K562 (cell line): ENCODE measurements around the gene TBC1D7. TPM values are rescaled to one million over a fixed set of nuclear protein-coding genes. Genes with fewer than 3 reads are reported as not detected.

ENCODE experiments used
- BCL6 ChIP-seq: fragments of 250-450 bp; sonication (Bioruptor Pico); IDR thresholded peaks from 2 replicates; pipeline ENCODE4 v1.4.0; 2020
- CTBP1 ChIP-seq: fragments of 450-650 bp; IDR thresholded peaks from 2 replicates; pipeline ENCODE4 v1.6.1; 2016; ENCODE audit warnings: borderline replicate concordance
- ELF4 ChIP-seq: fragments of 450-650 bp; formaldehyde crosslinking; IDR thresholded peaks from 2 replicates; pipeline ENCODE4 v1.4.0; 2022; ENCODE audit warnings: missing genetic modification characterization
- GATA2 ChIP-seq: sonication (generic); formaldehyde crosslinking; IDR thresholded peaks from 2 replicates; pipeline ENCODE4 v1.4.0; 2020; ENCODE audit warnings: mild to moderate bottlenecking, missing genetic modification reagents
- ILK ChIP-seq: fragments of 450-650 bp; IDR thresholded peaks from 2 replicates; pipeline ENCODE4 v1.6.1; 2016; ENCODE audit warnings: missing genetic modification characterization, low read depth, mild to moderate bottlenecking, missing compliant biosample characterization, moderate library complexity, borderline replicate concordance
- LCOR ChIP-seq: sonication (generic); formaldehyde crosslinking; IDR thresholded peaks from 2 replicates; pipeline ENCODE4 v1.8.0; 2022; ENCODE audit warnings: mild to moderate bottlenecking, missing genetic modification reagents
- NFRKB ChIP-seq: fragments of 450-650 bp; IDR thresholded peaks from 2 replicates; pipeline ENCODE4 v1.6.1; 2016; ENCODE audit warnings: low read depth
- PCBP2 ChIP-seq: fragments of 200-400 bp; formaldehyde crosslinking; IDR thresholded peaks from 2 replicates; pipeline ENCODE4 v1.6.1; 2018; ENCODE audit warnings: low read length, low read depth, mild to moderate bottlenecking, moderate library complexity; ENCODE audit not compliant: poor library complexity, severe bottlenecking
- SPI1 ChIP-seq: IDR thresholded peaks from 2 replicates; pipeline ENCODE4 v1.6.1; 2011; ENCODE audit warnings: low read depth, low read length, control low read depth, borderline replicate concordance
- ZNF175 ChIP-seq: fragments of 200-800 bp; sonication (Bioruptor generic); IDR thresholded peaks from 2 replicates; pipeline ENCODE4 v1.6.1; 2016; ENCODE audit warnings: low read depth, mild to moderate bottlenecking, missing genetic modification characterization, missing compliant biosample characterization
- ZNF436 ChIP-seq: fragments of 250-450, 450-650 bp; sonication (Bioruptor Pico); formaldehyde crosslinking; IDR thresholded peaks from 2 replicates; pipeline ENCODE4 v1.7.0; 2020; ENCODE audit warnings: mild to moderate bottlenecking
- polyA plus RNA-seq, 8 experiments: library from polyadenylated mRNA; depleted of rRNA in 4 of 8; stranded (reverse) in 5 of 8; unstranded in 3 of 8; fragments of >200 nt; fragmentation: Nextera tagmentation in 2 of 8; fragmentation: Illumina TruSeq in 1 of 8; extraction: Ambion mirVana in 2 of 8; extraction: Trizol in 1 of 8; gene quantifications; 2 replicates each; pipeline versions ENCODE4 v1.2.1 to v1.2.3, GENCODE V29; 2011 to 2014; ENCODE audit warnings: inconsistent platforms in 1 of 8, missing spikeins in 1 of 8
- total RNA-seq, 7 experiments: library from RNA; depleted of rRNA in 6 of 7; stranded (reverse); fragments of >200 nt in 6 of 7; fragmentation: Illumina TruSeq in 2 of 7; extraction: Trizol in 2 of 7; gene quantifications; 2 replicates each; pipeline versions ENCODE4 v1.2.1 to v1.2.3, GENCODE V29; 2011 to 2021; ENCODE audit warnings: low replicate concordance in 1 of 7
- TF ChIP-seq, protein P1 (sequence below): fragments of 200-800 bp; sonication (Bioruptor generic); IDR thresholded peaks from 2 replicates; pipeline ENCODE4 v1.6.1; 2017; ENCODE audit warnings: missing genetic modification characterization, missing compliant biosample characterization
- TF ChIP-seq, protein P2 (sequence below): fragments of 200-600 bp; sonication (generic); IDR thresholded peaks from one replicate; pipeline ENCODE4 v1.6.1; 2012; ENCODE audit warnings: mild to moderate bottlenecking, low read depth, low read length, inconsistent platforms

The TBC1D7 gene
- total and polyA plus RNA-seq, 9 of the 15 experiments (the other 6 are each of a cell fraction or from before 2014, with no cell fraction given) = 49.4 to 107 (median 61.1) TPM

DNA sequence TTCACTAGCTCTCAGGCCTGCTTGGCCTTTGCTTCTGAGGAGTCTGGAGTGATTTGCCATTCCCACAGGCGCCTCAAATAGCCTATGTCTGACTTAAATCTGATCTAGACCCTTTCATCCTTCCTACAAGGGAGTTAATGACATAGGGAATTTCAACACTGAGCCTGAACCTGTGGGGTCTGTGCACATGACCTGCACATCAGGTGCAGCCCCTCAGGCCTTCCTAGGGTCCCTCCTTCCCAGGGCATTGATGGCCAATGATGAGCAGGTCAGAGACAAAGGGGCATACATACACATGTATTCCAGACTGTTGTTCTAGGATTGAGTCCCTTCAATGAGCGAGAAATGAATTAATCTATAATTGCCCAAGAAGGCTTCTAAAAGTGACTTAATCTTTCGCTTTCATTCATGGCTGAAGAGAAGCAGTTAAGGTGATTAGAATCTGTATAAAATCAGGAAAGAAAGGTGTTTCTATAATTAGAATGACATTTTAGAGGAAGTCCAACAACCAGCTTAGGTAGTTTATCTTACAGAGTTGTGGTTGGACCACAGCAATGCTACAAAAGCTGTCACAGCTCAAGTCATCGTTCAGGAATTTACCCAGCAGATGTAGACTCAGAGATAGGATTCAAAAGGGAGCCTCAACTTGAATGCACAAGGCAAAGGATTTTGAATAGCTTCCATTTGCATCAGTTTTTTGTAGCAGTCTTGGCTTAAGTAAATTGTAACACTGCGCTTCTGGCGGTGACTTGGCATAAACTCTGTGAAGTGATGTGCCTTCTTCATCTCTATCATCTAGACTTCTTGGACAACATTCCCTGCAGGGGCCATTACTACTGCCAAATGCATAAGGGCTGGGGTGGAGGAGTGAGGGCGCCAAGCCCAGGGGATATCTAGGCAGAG, 27.0 kb upstream of the TBC1D7 start (continued):
- TF ChIP-seq, protein P1, sequence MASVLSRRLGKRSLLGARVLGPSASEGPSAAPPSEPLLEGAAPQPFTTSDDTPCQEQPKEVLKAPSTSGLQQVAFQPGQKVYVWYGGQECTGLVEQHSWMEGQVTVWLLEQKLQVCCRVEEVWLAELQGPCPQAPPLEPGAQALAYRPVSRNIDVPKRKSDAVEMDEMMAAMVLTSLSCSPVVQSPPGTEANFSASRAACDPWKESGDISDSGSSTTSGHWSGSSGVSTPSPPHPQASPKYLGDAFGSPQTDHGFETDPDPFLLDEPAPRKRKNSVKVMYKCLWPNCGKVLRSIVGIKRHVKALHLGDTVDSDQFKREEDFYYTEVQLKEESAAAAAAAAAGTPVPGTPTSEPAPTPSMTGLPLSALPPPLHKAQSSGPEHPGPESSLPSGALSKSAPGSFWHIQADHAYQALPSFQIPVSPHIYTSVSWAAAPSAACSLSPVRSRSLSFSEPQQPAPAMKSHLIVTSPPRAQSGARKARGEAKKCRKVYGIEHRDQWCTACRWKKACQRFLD = peak; percentile 83; the same call in 1 of the 2 replicates
- TF ChIP-seq CTBP1 (peak; percentile 98), ILK (tag) (no peak), PCBP2 (no peak), SPI1 (peak; percentile 93), LCOR (CRISPR knock-in tag) (peak; percentile 59; the same call in 1 of the 2 replicates), ZNF175 (CRISPR knock-in tag) (peak; percentile 43; the same call in 1 of the 2 replicates), ELF4 (CRISPR knock-in tag) (0 out of 2 replicates have a peak, but pooled peaks have one; percentile 40), NFRKB (0 out of 2 replicates have a peak, but pooled peaks have one; percentile 25), GATA2 (peak; percentile 90), ZNF436 (peak; percentile 65; the same call in 1 of the 2 replicates), BCL6 (CRISPR knock-in tag) (0 out of 2 replicates have a peak, but pooled peaks have one; percentile 27)
- TF ChIP-seq, protein P2, sequence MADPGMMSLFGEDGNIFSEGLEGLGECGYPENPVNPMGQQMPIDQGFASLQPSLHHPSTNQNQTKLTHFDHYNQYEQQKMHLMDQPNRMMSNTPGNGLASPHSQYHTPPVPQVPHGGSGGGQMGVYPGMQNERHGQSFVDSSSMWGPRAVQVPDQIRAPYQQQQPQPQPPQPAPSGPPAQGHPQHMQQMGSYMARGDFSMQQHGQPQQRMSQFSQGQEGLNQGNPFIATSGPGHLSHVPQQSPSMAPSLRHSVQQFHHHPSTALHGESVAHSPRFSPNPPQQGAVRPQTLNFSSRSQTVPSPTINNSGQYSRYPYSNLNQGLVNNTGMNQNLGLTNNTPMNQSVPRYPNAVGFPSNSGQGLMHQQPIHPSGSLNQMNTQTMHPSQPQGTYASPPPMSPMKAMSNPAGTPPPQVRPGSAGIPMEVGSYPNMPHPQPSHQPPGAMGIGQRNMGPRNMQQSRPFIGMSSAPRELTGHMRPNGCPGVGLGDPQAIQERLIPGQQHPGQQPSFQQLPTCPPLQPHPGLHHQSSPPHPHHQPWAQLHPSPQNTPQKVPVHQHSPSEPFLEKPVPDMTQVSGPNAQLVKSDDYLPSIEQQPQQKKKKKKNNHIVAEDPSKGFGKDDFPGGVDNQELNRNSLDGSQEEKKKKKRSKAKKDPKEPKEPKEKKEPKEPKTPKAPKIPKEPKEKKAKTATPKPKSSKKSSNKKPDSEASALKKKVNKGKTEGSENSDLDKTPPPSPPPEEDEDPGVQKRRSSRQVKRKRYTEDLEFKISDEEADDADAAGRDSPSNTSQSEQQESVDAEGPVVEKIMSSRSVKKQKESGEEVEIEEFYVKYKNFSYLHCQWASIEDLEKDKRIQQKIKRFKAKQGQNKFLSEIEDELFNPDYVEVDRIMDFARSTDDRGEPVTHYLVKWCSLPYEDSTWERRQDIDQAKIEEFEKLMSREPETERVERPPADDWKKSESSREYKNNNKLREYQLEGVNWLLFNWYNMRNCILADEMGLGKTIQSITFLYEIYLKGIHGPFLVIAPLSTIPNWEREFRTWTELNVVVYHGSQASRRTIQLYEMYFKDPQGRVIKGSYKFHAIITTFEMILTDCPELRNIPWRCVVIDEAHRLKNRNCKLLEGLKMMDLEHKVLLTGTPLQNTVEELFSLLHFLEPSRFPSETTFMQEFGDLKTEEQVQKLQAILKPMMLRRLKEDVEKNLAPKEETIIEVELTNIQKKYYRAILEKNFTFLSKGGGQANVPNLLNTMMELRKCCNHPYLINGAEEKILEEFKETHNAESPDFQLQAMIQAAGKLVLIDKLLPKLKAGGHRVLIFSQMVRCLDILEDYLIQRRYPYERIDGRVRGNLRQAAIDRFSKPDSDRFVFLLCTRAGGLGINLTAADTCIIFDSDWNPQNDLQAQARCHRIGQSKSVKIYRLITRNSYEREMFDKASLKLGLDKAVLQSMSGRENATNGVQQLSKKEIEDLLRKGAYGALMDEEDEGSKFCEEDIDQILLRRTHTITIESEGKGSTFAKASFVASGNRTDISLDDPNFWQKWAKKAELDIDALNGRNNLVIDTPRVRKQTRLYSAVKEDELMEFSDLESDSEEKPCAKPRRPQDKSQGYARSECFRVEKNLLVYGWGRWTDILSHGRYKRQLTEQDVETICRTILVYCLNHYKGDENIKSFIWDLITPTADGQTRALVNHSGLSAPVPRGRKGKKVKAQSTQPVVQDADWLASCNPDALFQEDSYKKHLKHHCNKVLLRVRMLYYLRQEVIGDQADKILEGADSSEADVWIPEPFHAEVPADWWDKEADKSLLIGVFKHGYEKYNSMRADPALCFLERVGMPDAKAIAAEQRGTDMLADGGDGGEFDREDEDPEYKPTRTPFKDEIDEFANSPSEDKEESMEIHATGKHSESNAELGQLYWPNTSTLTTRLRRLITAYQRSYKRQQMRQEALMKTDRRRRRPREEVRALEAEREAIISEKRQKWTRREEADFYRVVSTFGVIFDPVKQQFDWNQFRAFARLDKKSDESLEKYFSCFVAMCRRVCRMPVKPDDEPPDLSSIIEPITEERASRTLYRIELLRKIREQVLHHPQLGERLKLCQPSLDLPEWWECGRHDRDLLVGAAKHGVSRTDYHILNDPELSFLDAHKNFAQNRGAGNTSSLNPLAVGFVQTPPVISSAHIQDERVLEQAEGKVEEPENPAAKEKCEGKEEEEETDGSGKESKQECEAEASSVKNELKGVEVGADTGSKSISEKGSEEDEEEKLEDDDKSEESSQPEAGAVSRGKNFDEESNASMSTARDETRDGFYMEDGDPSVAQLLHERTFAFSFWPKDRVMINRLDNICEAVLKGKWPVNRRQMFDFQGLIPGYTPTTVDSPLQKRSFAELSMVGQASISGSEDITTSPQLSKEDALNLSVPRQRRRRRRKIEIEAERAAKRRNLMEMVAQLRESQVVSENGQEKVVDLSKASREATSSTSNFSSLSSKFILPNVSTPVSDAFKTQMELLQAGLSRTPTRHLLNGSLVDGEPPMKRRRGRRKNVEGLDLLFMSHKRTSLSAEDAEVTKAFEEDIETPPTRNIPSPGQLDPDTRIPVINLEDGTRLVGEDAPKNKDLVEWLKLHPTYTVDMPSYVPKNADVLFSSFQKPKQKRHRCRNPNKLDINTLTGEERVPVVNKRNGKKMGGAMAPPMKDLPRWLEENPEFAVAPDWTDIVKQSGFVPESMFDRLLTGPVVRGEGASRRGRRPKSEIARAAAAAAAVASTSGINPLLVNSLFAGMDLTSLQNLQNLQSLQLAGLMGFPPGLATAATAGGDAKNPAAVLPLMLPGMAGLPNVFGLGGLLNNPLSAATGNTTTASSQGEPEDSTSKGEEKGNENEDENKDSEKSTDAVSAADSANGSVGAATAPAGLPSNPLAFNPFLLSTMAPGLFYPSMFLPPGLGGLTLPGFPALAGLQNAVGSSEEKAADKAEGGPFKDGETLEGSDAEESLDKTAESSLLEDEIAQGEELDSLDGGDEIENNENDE = peak; percentile 36
